Body of pancreas (tissue), 4 donors: ENCODE results near the gene HOXC11.

Experiments
- POLR2A ChIP-seq, 3 donors: fragments of 450-650 bp; IDR thresholded peaks; one replicate each; pipeline ENCODE4 v1.6.1; 2016; ENCODE audit warnings: antibody characterized with exemption in 3 of 3, mild to moderate bottlenecking in 2 of 3
- TF ChIP-seq, protein P1 (sequence below), 7 experiments: fragments of 450-650 bp in 4 of 7; fragments of 200-600 bp in 3 of 7; sonication (generic) in 3 of 7; IDR thresholded peaks; one replicate each; pipeline ENCODE4 v1.5.1; 2016 to 2019; ENCODE audit warnings: antibody characterized with exemption in 7 of 7

DNA sequence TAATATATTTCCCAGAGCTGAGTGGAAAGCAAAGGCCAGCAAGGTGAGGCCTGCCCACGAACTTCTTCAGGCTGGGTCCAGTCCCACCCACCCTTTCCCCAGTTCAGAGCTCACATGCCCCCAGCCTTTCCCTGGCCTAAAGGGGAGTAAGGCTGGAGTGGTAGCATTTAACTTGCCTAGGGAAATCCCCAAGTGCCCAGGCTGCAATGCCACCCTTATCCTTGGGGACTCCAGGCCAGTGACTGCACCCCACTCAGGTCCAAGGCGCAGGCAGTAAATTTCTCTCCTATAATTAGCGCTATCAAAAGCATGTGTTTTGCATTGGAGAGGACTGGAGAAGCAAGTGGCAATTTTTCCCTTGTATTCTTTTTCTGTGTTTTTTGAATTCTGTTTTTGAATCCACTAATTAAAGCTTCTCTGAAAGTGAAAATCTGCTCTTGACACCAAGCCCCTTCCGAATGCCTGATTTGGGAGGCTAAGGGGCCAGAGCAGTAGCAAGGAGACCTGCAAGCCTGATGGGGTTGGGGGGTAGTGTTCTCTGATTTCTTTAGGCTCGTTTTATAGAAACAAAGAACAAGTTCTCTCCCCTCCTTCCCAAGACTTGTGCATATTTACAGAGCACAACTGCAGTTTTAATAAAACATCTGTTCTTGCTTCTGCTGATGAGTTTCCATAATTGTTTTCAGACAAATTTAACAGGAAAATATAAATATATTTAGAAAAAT, 51.8 kb downstream of the HOXC11 start:
- TF ChIP-seq, protein P1, sequence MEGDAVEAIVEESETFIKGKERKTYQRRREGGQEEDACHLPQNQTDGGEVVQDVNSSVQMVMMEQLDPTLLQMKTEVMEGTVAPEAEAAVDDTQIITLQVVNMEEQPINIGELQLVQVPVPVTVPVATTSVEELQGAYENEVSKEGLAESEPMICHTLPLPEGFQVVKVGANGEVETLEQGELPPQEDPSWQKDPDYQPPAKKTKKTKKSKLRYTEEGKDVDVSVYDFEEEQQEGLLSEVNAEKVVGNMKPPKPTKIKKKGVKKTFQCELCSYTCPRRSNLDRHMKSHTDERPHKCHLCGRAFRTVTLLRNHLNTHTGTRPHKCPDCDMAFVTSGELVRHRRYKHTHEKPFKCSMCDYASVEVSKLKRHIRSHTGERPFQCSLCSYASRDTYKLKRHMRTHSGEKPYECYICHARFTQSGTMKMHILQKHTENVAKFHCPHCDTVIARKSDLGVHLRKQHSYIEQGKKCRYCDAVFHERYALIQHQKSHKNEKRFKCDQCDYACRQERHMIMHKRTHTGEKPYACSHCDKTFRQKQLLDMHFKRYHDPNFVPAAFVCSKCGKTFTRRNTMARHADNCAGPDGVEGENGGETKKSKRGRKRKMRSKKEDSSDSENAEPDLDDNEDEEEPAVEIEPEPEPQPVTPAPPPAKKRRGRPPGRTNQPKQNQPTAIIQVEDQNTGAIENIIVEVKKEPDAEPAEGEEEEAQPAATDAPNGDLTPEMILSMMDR (IDR thresholded peaks at IDR 0.05), result no peak
- no peak for TF ChIP-seq POLR2A (IDR thresholded peaks at IDR 0.05)
